ENCODE measurements around the gene VARS1.

The VARS1 gene

DNA sequence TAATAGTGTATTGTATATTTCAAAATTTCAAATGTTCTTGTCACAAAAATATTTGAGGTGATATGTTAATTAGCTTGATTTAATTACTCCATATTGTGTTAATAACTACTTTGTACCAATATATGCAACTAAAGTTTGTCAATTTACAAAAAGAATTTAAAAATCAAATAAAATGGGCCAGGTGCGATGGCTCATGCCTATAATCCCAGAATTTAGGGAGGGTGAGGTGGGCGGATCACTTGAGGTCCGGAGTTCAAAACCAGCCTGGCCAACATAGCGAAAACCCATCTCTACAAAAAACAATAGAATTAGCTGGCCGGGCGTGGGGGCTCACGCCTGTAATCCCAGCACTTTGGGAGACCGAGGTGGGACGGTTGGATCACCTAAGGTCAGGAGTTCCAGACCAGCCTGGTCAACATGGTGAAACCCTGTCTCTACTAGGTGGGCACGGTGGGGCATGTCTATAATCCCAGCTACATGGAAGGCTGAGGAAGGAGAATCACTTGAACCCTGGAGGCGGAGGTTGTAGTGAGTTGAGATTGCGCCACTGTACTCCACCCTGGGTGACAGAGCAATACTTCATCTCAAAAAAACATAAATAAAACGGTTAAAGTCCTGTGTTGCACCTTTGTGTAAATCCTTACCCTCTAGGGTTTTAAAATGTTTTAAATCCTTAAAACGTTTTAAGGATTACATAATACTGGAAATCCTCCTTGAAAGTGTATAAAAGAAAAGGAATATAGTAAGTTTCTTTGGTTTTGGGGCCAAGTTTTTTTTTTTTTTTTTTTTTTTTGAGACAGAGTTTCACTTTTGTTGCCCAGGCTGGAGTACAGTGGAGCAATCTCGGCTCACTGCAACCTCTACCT lies 36.0 kb upstream of the VARS1 start:
- CTCF ChIA-PET = interaction anchor here (0.6 to 2.0 kb wide), 6 partner anchors 12 to 145 kb away, joined by 3 to 7 read pairs (median 4); partner anchors contain the start of gene VARS1
- no peak for DNase-seq (ENCODE audit: extremely low spot score)
- TF ChIP-seq SUZ12 (IDR thresholded peaks at IDR 0.05) (no peak), NFRKB (IDR thresholded peaks at IDR 0.05) (no peak), ZNF384 (IDR thresholded peaks at IDR 0.05) (peak; percentile 85), FOXA1 (IDR thresholded peaks at IDR 0.05) (no peak), FOXK2 (IDR thresholded peaks at IDR 0.05) (no peak), CTBP1 (IDR thresholded peaks at IDR 0.05; ENCODE audit: borderline replicate concordance) (no peak; the same call in 1 of the 2 replicates), L3MBTL2 (conservative IDR thresholded peaks at IDR 0.05) (no peak), TARDBP (IDR thresholded peaks at IDR 0.05) (no peak), FOXM1 (IDR thresholded peaks at IDR 0.05; ENCODE audit: borderline replicate concordance) (no peak), LEF1 (IDR thresholded peaks at IDR 0.05; ENCODE audit: borderline replicate concordance) (no peak), ARNT (IDR thresholded peaks at IDR 0.05) (no peak)
- TF ChIP-seq, protein P1, sequence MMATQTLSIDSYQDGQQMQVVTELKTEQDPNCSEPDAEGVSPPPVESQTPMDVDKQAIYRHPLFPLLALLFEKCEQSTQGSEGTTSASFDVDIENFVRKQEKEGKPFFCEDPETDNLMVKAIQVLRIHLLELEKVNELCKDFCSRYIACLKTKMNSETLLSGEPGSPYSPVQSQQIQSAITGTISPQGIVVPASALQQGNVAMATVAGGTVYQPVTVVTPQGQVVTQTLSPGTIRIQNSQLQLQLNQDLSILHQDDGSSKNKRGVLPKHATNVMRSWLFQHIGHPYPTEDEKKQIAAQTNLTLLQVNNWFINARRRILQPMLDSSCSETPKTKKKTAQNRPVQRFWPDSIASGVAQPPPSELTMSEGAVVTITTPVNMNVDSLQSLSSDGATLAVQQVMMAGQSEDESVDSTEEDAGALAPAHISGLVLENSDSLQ (IDR thresholded peaks at IDR 0.05) = peak; percentile 36; the same call in 1 of the 2 replicates
- POLR2A ChIA-PET = interaction anchor here (0.9 to 7.2 kb wide), 12 partner anchors 12 to 1140 kb away, joined by 3 to 65 read pairs (median 8); partner anchors contain the start of genes BAG6, DDAH2, HSPA1A and HSPA1L

DNA sequence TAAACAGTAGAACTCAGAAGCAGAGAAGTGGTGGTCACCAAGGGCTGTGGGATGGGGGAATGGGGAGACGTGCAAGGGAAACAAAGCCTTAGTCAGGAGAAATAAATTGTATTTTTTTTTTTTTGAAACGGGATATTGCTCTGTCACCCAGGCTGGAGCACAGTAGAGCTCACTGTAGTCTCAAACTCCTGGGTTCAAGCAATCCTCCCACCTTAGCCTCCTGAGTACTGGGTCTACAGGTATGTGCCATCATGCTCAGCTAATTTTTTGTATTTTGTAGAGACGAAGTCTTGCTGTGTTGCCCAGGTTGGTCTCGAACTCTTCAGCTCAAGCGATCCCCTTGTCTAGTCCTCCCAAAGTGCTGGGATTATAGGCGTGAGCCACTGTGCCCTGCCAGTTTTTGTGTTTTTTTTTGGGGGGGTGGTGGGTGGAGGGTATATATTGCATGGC lies 35.4 kb upstream of the VARS1 start:
- POLR2A ChIA-PET = interaction anchor here (1.0 to 7.2 kb wide), 11 partner anchors 11 to 283 kb away, joined by 3 to 65 read pairs (median 10); partner anchors contain the start of genes BAG6, DDAH2, HSPA1A and HSPA1L
- TF ChIP-seq, protein P1 (IDR thresholded peaks at IDR 0.05) = no peak
- no peak for TF ChIP-seq FOXA1 (IDR thresholded peaks at IDR 0.05)
- no peak for TF ChIP-seq SP1 (IDR thresholded peaks at IDR 0.05)
- TF ChIP-seq ARNT (IDR thresholded peaks at IDR 0.05) = no peak
- TF ChIP-seq ZNF384 (IDR thresholded peaks at IDR 0.05) = no peak
- no peak for TF ChIP-seq BHLHE40 (IDR thresholded peaks at IDR 0.05; ENCODE audit: borderline replicate concordance)
- no peak for TF ChIP-seq HDGF (IDR thresholded peaks at IDR 0.05; ENCODE audit: borderline replicate concordance)
- no peak for TF ChIP-seq LEF1 (IDR thresholded peaks at IDR 0.05; ENCODE audit: borderline replicate concordance)
- no peak for TF ChIP-seq L3MBTL2 (conservative IDR thresholded peaks at IDR 0.05)
- no peak for TF ChIP-seq FOXM1 (IDR thresholded peaks at IDR 0.05; ENCODE audit: borderline replicate concordance)
- no peak for TF ChIP-seq FOXK2 (IDR thresholded peaks at IDR 0.05)
- TF ChIP-seq NFRKB (IDR thresholded peaks at IDR 0.05) = no peak
- TF ChIP-seq CTBP1 (IDR thresholded peaks at IDR 0.05; ENCODE audit: borderline replicate concordance) = no peak
- no peak for TF ChIP-seq SUZ12 (IDR thresholded peaks at IDR 0.05)
- TF ChIP-seq ELF4 (IDR thresholded peaks at IDR 0.05) = no peak
- DNase-seq (ENCODE audit: extremely low spot score) = no peak
- CTCF ChIA-PET = interaction anchor here (0.7 to 2.0 kb wide), 9 partner anchors 12 to 144 kb away, joined by 3 to 7 read pairs (median 4); partner anchors contain the start of genes LSM2 and VARS1

DNA sequence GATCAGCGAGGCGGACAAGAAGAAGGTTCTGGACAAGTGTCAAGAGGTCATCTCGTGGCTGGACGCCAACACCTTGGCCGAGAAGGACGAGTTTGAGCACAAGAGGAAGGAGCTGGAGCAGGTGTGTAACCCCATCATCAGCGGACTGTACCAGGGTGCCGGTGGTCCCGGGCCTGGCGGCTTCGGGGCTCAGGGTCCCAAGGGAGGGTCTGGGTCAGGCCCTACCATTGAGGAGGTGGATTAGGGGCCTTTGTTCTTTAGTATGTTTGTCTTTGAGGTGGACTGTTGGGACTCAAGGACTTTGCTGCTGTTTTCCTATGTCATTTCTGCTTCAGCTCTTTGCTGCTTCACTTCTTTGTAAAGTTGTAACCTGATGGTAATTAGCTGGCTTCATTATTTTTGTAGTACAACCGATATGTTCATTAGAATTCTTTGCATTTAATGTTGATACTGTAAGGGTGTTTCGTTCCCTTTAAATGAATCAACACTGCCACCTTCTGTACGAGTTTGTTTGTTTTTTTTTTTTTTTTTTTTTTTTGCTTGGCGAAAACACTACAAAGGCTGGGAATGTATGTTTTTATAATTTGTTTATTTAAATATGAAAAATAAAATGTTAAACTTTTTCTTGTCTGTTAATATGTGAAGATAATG lies 34.2 kb upstream of the VARS1 start:
- ChIA-PET POLR2A (interaction anchor here (0.7 to 7.2 kb wide), 11 partner anchors 10 to 177 kb away, joined by 3 to 65 read pairs (median 10); partner anchors contain the start of genes BAG6, DDAH2, HSPA1A and HSPA1L), CTCF (interaction anchor here (0.6 to 2.0 kb wide), 10 partner anchors 10 to 306 kb away, joined by 3 to 7 read pairs (median 4); partner anchors contain the start of genes ABHD16A, LSM2 and VARS1)
- no peak for TF ChIP-seq FOXK2 (IDR thresholded peaks at IDR 0.05)
- TF ChIP-seq ZNF384 (IDR thresholded peaks at IDR 0.05) = peak; percentile 99
- no peak for TF ChIP-seq CTBP1 (IDR thresholded peaks at IDR 0.05; ENCODE audit: borderline replicate concordance)
- DNase-seq (ENCODE audit: extremely low spot score) = no peak

DNA sequence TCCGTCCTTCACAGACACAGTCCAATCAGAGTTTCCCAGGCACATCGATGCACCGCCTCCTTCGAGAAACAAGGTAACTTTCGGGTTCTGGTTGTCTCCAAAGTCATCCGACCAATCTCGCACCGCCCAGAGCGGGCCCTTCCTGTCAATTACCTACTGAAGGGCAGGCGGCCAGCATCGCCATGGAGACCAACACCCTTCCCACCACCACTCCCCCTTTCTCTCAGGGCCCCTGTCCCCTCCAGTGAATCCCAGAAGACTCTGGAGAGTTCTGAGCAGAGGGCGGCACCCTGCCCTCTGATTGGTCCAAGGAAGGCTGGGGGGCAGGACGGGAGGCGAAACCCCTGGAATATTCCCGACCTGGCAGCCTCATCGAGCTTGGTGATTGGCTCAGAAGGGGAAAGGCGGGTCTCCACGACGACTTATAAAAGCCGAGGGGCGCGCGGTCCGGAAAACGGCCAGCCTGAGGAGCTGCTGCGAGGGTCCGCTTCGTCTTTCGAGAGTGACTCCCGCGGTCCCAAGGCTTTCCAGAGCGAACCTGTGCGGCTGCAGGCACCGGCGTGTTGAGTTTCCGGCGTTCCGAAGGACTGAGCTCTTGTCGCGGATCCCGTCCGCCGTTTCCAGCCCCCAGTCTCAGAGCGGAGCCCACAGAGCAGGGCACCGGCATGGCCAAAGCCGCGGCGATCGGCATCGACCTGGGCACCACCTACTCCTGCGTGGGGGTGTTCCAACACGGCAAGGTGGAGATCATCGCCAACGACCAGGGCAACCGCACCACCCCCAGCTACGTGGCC lies 31.9 kb upstream of the VARS1 start, which contains the start of gene HSPA1B:
Gene HSPA1B (plus strand): TSS at position 453 of the 794 bp plus-strand sequence. CDS start 213 bp downstream, at position 666.
- ChIA-PET CTCF (interaction anchor here (1.3 kb wide), 2 partner anchors 21 to 97 kb away, joined by 4 to 5 read pairs; partner anchors contain the start of gene LSM2), POLR2A (interaction anchor here (0.6 to 2.4 kb wide), 47 partner anchors 9 to 1442 kb away, joined by 3 to 104 read pairs (median 4); partner anchors contain the start of genes ABHD16A, BAG6, CLIC1 and DDX39B)
- no peak for TF ChIP-seq NFRKB (IDR thresholded peaks at IDR 0.05)
- TF ChIP-seq BHLHE40 (IDR thresholded peaks at IDR 0.05; ENCODE audit: borderline replicate concordance) = no peak
- no peak for TF ChIP-seq SUZ12 (IDR thresholded peaks at IDR 0.05)
- no peak for TF ChIP-seq FOXA1 (IDR thresholded peaks at IDR 0.05)
- TF ChIP-seq, protein P1 (IDR thresholded peaks at IDR 0.05) = peak; percentile 99
- peak; percentile 91 for TF ChIP-seq ELF4 (IDR thresholded peaks at IDR 0.05)
- no peak for TF ChIP-seq FOXM1 (IDR thresholded peaks at IDR 0.05; ENCODE audit: borderline replicate concordance)
- no peak for TF ChIP-seq CTBP1 (IDR thresholded peaks at IDR 0.05; ENCODE audit: borderline replicate concordance)
- TF ChIP-seq L3MBTL2 (conservative IDR thresholded peaks at IDR 0.05) = no peak
- no peak for TF ChIP-seq ZNF384 (IDR thresholded peaks at IDR 0.05)
- TF ChIP-seq ARNT (IDR thresholded peaks at IDR 0.05) = no peak
- no peak for TF ChIP-seq LEF1 (IDR thresholded peaks at IDR 0.05; ENCODE audit: borderline replicate concordance)
- no peak for TF ChIP-seq SP1 (IDR thresholded peaks at IDR 0.05)
- peak; percentile 86; the same call in 1 of the 2 replicates for TF ChIP-seq HDGF (IDR thresholded peaks at IDR 0.05; ENCODE audit: borderline replicate concordance)
- no peak for TF ChIP-seq FOXK2 (IDR thresholded peaks at IDR 0.05)
- no peak for TF ChIP-seq TARDBP (IDR thresholded peaks at IDR 0.05)
- peak; percentile 89 for DNase-seq (ENCODE audit: extremely low spot score)
